CD4-positive, CD25-positive, alpha-beta regulatory T cell (primary cell): Measurements from ENCODE around the gene TYW1. TPM values are rescaled to one million over a fixed set of nuclear protein-coding genes. Genes with fewer than 3 reads are reported as not detected.
"Not testable (repeated sequence)": the region's sequence is repeated elsewhere in the genome, so short reads cannot be mapped to it uniquely, and the experiment has no call there.

Experiments
- ATAC-seq, 2 donors: fragments of 150-1000 bp; cut with Tn5 transposase; one replicate each; pipeline ENCODE4 v1.10.0; 2021; ENCODE audit warnings: low read depth in 2 of 2, moderate number of reproducible peaks in 2 of 2, moderate library complexity in 1 of 2
- DNase-seq, 3 donors: peaks; one replicate each; pipeline versions ENCODE4 v3.0.0 to v3.0.0-alpha.2; 2012 to 2022; ENCODE audit warnings: mixed read lengths in 1 of 3
- H3K27ac ChIP-seq: one replicate; pipeline ENCODE4 v1.7.0; 2013; ENCODE audit warnings: mild to moderate bottlenecking, low read length; ENCODE audit not compliant: insufficient read depth, poor library complexity, severe bottlenecking
- H3K27me3 ChIP-seq: one replicate; pipeline ENCODE4 v1.7.0; 2013; ENCODE audit warnings: low read length; ENCODE audit not compliant: control insufficient read depth, insufficient read depth
- H3K36me3 ChIP-seq: one replicate; pipeline ENCODE4 v1.7.0; 2013; ENCODE audit warnings: mild to moderate bottlenecking, low read length, moderate library complexity; ENCODE audit not compliant: control insufficient read depth, insufficient read depth
- H3K4me1 ChIP-seq: 2 replicates; pipeline ENCODE4 v1.7.0; 2013; ENCODE audit warnings: mild to moderate bottlenecking, low read length; ENCODE audit not compliant: insufficient read depth, control insufficient read depth, poor library complexity, severe bottlenecking
- H3K4me3 ChIP-seq: one replicate; pipeline ENCODE4 v1.7.0; 2013; ENCODE audit warnings: low read depth, mild to moderate bottlenecking, low read length, moderate library complexity
- H3K9me3 ChIP-seq, 2 experiments: 1 replicate in 1 of 2; 2 replicates in 1 of 2; pipeline ENCODE4 v1.7.0; 2013; ENCODE audit warnings: low read length in 2 of 2, mild to moderate bottlenecking in 1 of 2, moderate library complexity in 1 of 2; ENCODE audit not compliant: control insufficient read depth in 2 of 2
- H3K27ac Mint-ChIP-seq, 3 donors: one replicate each; pipeline ENCODE4 v1.8.0; 2020 to 2022; ENCODE audit warnings: mild to moderate bottlenecking in 3 of 3, mixed read lengths in 3 of 3, moderate library complexity in 2 of 3
- H3K27me3 Mint-ChIP-seq: one replicate; pipeline ENCODE4 v1.8.0; 2022; ENCODE audit warnings: mild to moderate bottlenecking, mixed read lengths
- H3K36me3 Mint-ChIP-seq: one replicate; pipeline ENCODE4 v1.8.0; 2020; ENCODE audit warnings: mixed read lengths
- H3K4me1 Mint-ChIP-seq, 4 donors: one replicate each; pipeline ENCODE4 v1.8.0; 2020 to 2022; ENCODE audit warnings: mixed read lengths in 4 of 4, mild to moderate bottlenecking in 1 of 4
- H3K4me3 Mint-ChIP-seq, 4 donors: one replicate each; pipeline ENCODE4 v1.8.0; 2020 to 2022; ENCODE audit warnings: mild to moderate bottlenecking in 4 of 4, mixed read lengths in 4 of 4, moderate library complexity in 3 of 4
- H3K9me3 Mint-ChIP-seq, 7 donors: one replicate each; pipeline ENCODE4 v1.8.0; 2020 to 2022; ENCODE audit warnings: mixed read lengths in 7 of 7, mild to moderate bottlenecking in 3 of 7, moderate library complexity in 2 of 7
- polyA plus RNA-seq, 4 donors: library from polyadenylated mRNA; unstranded; fragments of 300-500 nt; fragmentation: Illumina TruSeq; gene quantifications; one replicate each; pipeline ENCODE4 v1.2.3, GENCODE V29; 2021
- total RNA-seq: library from RNA; stranded (reverse); gene quantifications from one replicate; pipeline ENCODE4 v1.2.3, GENCODE V29; 2022

Gene TYW1
- total and polyA plus RNA-seq, 5 donors from 2014 or later, result 17.8 to 26.0 (median 19.8) TPM

DNA sequence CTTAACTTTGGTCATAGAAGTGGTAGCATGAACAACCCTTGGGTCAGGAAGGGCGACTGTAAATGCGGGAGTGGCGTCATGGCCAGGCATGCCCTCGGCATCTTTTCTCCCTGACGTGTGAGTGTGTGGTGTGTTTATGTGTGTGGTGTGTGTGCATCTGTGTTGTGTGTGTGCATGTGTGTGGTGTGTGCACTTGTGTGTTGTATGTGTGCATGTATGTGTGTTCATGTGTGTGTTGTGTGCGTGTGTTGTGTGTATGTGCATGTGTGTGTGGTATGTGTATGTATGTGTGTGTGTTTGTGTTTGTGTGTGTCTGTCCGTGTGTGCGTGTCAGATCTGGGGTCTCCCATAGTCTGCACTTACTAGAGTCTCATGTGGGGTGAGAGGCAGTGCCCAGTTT is 192.5 kb downstream of the TYW1 start:
- not testable (repeated sequence) for H3K36me3 ChIP-seq, H3K27me3 Mint-ChIP-seq, H3K27ac ChIP-seq, H3K9me3 ChIP-seq, H3K9me3 Mint-ChIP-seq, ATAC-seq, H3K27me3 ChIP-seq, DNase-seq, H3K4me1 ChIP-seq, H3K4me3 ChIP-seq
- peak overlapping the region in 2 of 3 donors; percentile 56 to 76 for H3K27ac Mint-ChIP-seq
- H3K36me3 Mint-ChIP-seq, result peaks cover 25% of the 10 kb centered on the region
- H3K4me1 Mint-ChIP-seq, result peaks cover 15 to 40% (median 24%) of the 10 kb centered on the region in 4 donors
- H3K4me3 Mint-ChIP-seq, result peak overlapping the region in 1 of 4 donors; percentile 11

DNA sequence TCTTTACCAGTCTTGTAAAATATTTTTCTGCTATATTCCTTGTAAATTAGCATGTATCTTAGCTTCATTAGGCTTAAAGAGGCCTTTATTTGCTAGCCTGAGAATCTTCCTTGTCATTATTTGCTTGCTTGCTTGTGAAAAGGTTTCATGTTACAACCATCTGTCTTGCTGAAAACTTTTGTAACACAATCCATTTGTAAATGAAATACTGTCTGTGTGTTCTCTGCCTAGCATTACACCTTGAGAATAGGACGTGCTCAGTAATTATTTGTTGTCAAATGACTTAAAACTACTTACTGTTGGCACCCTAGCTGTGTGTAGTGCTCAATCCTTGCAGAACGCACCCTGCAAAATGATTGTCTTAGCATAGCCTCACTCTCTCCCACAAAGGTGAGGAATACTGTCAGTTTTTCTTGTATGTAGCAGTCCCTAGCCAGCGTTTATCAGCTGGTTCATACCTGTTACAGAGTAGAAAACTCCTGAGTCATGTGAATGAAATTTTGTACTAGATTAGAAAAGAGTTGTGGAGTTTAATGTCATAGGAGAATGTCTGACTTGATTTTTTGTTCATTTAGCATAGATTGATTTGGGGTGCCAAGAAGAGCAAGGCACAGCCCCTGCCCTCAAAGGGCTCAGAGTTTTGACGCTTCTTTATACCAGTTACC is 193.3 kb downstream of the TYW1 start:
- Mint-ChIP-seq H3K4me3 (peak overlapping the region in 2 of 4 donors; percentile 17 to 31), H3K36me3 (peaks cover 21% of the 10 kb centered on the region), H3K27ac (peak overlapping the region in 1 of 3 donors; percentile 71), H3K4me1 (peaks cover 15 to 39% (median 23%) of the 10 kb centered on the region in 4 donors)
- H3K9me3 ChIP-seq, H3K27ac ChIP-seq, H3K9me3 Mint-ChIP-seq, H3K36me3 ChIP-seq, H3K27me3 Mint-ChIP-seq, H3K4me3 ChIP-seq, H3K4me1 ChIP-seq, H3K27me3 ChIP-seq, ATAC-seq, DNase-seq: not testable (repeated sequence)

DNA sequence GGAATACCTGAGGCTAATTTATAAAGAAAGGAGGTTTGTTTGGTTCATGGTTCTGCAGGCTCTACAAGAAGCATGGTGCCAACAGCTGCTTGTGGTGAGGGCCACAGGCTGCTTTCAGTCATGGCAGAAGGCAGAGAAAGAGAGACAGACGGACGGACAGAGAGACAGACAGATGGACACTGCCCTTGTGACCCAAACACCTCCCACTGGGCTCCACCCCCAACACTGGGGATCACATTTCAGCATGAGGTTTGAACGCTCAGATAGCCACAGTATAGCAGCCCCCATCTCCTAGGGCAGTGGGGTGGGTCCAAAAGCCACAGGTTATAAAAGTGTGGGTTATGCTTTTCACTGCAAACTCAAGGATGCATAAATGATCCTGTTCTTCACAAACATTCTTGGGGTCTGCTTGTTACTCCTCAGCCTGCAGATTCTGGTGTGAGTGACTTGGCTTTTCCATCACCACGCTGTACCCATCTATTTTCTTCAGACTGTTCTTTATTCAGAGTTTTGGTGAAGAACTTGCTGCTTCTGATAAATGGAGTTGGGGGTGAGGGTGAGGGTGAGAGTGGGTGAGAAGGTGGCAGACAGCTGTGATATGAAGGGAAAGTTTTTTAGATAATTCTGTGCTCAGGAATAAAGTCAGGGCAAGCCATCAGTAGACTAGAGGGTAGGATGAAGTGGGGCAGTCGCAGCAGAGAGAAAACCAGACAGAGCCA is 194.5 kb downstream of the TYW1 start:
- DNase-seq, H3K36me3 ChIP-seq, H3K4me3 ChIP-seq, ATAC-seq, H3K9me3 Mint-ChIP-seq, H3K27me3 ChIP-seq, H3K27me3 Mint-ChIP-seq, H3K27ac ChIP-seq, H3K9me3 ChIP-seq, H3K4me1 ChIP-seq, H3K4me3 Mint-ChIP-seq: not testable (repeated sequence)
- peaks cover 26% of the 10 kb centered on the region for H3K36me3 Mint-ChIP-seq
- H3K4me1 Mint-ChIP-seq, result peaks cover 15 to 32% (median 23%) of the 10 kb centered on the region in 4 donors
- peak overlapping the region; percentile 71 to 94 (median 71) for H3K27ac Mint-ChIP-seq

DNA sequence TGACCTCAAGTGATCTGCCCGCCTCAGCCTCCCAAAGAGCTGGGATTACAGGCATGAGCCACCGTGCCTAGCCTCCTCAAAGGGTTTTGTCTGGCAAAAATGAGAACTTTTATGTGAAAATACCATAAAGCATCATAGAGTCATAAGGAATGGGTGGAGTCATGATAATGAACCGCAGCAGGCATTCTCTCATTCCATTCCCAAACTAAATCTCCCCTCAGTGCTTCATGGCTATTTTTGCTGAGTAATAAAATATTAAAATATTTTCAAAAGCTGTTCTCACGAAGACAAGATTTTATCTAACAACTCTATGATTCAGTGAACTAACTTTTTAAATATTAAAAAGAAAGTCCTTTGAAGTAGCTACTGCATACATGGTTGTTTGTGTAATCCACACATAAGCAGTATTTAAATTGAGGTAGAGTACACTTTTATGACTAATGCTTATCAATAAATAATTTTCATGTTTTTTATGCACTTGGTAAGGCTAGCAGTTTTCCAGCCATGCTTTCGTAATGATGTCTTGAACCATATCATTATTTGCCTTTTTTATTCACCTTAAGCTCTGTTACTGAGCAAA is 195.6 kb downstream of the TYW1 start:
- not testable (repeated sequence) for DNase-seq, H3K9me3 ChIP-seq, H3K4me1 ChIP-seq, H3K4me3 Mint-ChIP-seq, H3K27ac ChIP-seq, H3K27me3 Mint-ChIP-seq, H3K9me3 Mint-ChIP-seq, H3K4me3 ChIP-seq, H3K36me3 ChIP-seq, ATAC-seq, H3K27me3 ChIP-seq, H3K27ac Mint-ChIP-seq
- H3K36me3 Mint-ChIP-seq, result peaks cover 34% of the 10 kb centered on the region
- H3K4me1 Mint-ChIP-seq, result peaks cover 15 to 32% (median 23%) of the 10 kb centered on the region in 4 donors

DNA sequence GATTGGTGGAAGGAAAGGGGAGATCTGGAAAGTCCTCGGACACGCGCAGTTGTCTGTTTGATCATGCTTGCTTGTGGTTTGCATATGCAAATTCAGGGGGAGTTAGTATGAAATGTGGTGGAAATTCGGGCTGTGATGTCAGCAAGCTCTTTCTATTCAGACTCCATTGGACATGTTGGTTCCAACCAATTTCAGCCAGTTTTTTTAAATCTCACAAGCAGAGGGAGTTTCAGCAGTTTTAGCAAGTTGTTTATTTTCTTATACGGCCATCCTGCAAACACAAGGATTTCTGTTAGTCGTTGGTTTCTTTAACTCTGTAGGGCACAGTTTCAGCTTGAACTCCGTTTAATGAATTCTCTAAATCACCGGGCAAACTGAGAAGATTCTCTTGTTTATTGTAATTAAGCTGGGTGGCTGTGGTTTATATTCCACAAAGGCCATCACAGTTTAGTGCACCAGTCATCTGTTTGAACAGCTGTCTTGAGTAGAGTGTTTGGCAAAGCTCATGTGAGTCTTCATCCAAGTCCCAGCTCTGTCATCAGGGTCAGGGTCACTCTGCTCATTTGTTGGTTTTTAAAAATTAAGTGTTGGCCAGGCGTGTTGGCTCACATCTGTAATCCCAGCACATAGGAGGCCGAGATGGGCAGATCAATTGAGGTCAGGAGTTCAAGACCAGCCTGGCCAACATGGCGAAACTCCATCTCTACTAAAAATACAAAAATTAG is 196.4 kb downstream of the TYW1 start:
- H3K4me1 ChIP-seq, H3K4me3 Mint-ChIP-seq, H3K36me3 ChIP-seq, H3K27me3 Mint-ChIP-seq, DNase-seq, H3K27ac ChIP-seq, H3K9me3 ChIP-seq, H3K9me3 Mint-ChIP-seq, H3K27me3 ChIP-seq, ATAC-seq, H3K4me3 ChIP-seq: not testable (repeated sequence)
- Mint-ChIP-seq H3K4me1 (peaks cover 15 to 32% (median 23%) of the 10 kb centered on the region in 4 donors), H3K27ac (peak overlapping the region in 1 of 3 donors; percentile 48), H3K36me3 (peaks cover 34% of the 10 kb centered on the region)

DNA sequence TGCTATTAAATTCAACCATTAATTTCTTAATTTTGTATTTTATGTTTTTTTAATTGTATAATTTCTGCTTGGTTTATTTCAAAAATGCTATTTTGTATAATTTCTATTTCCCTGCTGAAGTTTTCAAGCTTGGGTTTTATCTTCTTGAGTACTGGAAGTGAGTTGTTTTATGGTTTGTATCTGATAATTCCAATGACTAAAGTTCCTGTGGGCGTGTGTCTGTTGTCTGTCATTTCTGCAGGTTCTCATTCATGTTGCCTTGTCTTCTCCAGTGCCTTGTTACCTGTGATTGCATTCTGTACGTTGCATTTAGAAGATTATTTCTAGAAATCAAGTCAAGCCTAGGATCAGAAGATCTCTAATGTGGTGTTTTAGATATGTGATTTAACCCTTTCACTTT is 199.5 kb downstream of the TYW1 start:
- H3K36me3 ChIP-seq, H3K27ac Mint-ChIP-seq, ATAC-seq, H3K9me3 ChIP-seq, H3K27me3 ChIP-seq, H3K4me3 Mint-ChIP-seq, H3K4me3 ChIP-seq, H3K9me3 Mint-ChIP-seq, H3K27me3 Mint-ChIP-seq, H3K4me1 ChIP-seq, H3K27ac ChIP-seq, DNase-seq: not testable (repeated sequence)
- peaks cover 41% of the 10 kb centered on the region for H3K36me3 Mint-ChIP-seq
- peaks cover 7 to 11% (median 10%) of the 10 kb centered on the region in 4 donors for H3K4me1 Mint-ChIP-seq

DNA sequence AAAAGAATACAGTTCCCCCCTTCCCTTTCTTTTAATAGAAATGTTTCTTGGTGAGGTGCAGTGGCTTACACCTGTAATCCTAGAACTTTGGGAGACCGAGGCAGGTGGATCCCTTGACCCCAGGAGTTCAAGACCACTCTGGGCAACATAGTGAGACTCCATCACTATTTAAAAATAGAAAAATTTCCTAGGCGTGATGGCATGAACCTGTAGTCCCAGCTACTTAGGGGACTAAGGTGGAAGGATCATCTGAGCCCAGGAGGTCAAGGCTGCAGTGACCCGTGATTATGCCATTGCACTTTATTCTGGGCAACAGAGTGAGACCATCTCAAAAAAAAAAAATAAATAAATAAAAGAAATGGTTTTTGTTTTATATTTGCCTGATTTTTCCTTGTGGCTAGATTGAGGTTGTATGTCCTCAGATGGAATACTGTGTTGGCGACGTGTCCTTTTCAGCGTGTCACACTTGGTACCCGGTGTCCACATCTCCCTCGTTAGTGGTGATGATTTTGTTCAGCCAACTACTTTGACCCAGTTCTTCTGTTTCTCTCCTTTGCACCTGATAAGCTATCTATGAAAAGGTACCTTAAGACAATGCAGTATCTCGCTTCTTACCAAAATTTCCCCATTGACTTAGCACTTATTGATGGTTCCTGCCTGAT is 202.4 kb downstream of the TYW1 start:
- not testable (repeated sequence) for H3K4me3 Mint-ChIP-seq, H3K9me3 Mint-ChIP-seq, H3K27me3 ChIP-seq, H3K4me3 ChIP-seq, H3K9me3 ChIP-seq, H3K4me1 Mint-ChIP-seq, H3K36me3 ChIP-seq, DNase-seq, H3K27ac Mint-ChIP-seq, ATAC-seq, H3K27me3 Mint-ChIP-seq, H3K27ac ChIP-seq, H3K4me1 ChIP-seq
- peaks cover 51% of the 10 kb centered on the region for H3K36me3 Mint-ChIP-seq
